ENCODE measurements around the gene SLC35E3.

DNA sequence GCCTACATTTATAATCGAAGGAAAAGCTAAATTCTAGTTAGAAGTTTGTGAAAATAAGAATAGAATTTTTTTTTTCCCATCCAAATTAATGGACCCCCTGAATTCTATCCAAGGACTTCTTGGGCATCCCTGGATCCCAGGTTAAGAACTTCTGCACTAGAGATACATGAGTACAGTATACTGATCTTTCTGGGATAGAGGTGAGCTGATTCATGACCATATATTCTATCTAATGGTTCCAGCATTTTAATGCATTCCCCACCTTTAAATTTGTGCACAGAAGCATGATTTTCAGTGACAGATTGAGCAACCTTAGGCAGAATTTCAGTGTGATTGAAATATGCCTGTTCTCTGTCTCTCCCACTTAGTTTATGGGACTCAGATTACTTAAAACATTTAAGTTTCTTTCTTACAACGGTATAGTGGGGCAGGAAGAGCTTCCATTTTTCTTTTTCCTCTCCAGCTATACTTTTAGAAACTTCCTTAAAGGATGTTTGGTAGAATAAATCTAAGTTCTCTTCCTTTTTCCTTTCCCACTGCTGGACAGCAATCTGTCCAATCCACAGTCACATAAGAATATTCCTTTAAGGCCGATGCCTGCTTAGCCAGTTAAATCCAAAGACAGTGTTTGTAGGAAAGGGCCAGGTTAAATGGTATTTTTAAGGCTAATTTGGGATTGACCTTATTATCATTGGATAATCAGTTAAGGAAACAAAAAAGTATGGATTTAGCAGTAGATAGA, 68.7 kb downstream of the SLC35E3 start:
- TF ChIP-seq, protein P1, sequence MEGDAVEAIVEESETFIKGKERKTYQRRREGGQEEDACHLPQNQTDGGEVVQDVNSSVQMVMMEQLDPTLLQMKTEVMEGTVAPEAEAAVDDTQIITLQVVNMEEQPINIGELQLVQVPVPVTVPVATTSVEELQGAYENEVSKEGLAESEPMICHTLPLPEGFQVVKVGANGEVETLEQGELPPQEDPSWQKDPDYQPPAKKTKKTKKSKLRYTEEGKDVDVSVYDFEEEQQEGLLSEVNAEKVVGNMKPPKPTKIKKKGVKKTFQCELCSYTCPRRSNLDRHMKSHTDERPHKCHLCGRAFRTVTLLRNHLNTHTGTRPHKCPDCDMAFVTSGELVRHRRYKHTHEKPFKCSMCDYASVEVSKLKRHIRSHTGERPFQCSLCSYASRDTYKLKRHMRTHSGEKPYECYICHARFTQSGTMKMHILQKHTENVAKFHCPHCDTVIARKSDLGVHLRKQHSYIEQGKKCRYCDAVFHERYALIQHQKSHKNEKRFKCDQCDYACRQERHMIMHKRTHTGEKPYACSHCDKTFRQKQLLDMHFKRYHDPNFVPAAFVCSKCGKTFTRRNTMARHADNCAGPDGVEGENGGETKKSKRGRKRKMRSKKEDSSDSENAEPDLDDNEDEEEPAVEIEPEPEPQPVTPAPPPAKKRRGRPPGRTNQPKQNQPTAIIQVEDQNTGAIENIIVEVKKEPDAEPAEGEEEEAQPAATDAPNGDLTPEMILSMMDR (IDR thresholded peaks at IDR 0.05 in 8 of 11, conservative IDR thresholded peaks at IDR 0.05 in 3 of 11) = no peak
- no peak for TF ChIP-seq POLR2A (IDR thresholded peaks at IDR 0.05)

Measured in spleen (tissue), 7 donors.